Suppressor macrophage treated with lipopolysaccharide for 1 hour (primary cell): ENCODE results near the gene POLR3K.

Experiments
- DNase-seq, 3 donors: peaks; one replicate each; pipeline ENCODE4 v3.0.0-alpha.2; 2020 to 2022

POLR3K gene

DNA sequence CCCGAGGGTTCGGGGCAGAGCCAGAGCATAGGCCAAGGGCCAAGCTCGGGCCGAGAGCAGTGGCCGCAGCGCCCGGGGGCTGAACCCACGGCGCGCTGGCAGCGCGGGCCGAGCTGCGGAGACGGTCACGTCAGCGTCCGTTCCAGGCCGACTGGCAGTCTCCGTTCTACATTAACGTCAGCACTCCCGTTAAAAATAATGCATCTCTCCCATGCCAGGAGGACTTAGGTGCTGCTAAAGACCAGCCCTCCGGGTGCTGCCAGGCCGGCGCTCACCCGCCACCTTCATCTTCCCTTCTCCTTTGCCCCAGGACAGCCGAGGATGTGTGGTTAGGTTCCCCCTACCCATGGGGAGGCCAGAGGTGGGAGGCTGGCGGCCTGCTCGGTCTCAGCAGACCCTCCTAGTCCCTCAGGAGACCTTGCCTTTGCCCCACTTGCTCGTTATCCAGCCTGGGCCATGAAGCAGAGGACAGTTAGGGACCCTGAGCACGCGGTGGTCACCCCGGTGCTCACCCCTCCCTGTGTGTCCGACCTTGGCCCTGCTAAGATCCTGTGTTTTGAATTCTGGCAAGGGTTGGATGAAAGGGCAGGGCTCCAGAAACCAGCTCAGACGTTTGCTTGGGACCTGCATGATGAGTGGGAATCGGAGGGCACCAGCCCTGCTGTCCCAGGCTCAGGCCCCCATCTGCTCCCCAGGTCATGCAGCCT lies 25.2 kb upstream of the POLR3K start:
- peak in 2 of 3 donors; percentile 35 to 64 for DNase-seq

DNA sequence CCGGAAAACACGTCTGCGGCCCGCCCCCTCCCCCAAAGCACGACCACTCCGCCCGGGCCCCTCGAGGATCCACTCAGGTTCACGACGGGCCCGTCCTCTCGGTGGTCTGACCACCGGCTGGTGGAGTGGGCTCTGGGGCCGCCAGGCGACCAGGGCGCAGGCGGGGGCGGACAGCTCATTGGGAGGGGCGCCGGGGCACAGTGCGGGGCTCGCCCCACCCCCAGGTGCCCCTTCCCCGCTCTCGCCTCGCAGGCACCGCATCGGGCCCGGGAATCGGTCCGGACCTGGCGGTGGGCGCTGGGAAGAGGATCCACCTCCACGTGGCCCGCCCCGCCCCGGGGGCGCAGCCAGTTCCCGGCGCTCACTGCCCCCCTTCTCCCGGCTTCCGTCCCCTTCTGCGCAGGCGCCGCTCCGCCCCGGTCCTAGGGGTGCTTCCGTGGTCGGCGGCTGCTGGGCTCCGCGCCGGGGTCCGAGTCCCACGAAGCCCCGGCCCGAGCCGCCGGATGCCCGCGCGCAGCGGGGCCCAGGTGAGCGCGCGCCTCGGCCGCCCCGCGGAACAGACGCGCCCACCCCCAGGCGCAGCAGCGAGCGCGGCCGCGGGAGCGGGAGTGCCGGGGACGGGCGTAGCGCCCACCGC lies 24.5 kb upstream of the POLR3K start, which contains the start of gene MPG:
MPG (plus strand) TSS at position 419 of the 637 bp plus-strand sequence; CDS start at position 504, 85 bp downstream.
- peak; percentile 84 to 94 (median 84) for DNase-seq

DNA sequence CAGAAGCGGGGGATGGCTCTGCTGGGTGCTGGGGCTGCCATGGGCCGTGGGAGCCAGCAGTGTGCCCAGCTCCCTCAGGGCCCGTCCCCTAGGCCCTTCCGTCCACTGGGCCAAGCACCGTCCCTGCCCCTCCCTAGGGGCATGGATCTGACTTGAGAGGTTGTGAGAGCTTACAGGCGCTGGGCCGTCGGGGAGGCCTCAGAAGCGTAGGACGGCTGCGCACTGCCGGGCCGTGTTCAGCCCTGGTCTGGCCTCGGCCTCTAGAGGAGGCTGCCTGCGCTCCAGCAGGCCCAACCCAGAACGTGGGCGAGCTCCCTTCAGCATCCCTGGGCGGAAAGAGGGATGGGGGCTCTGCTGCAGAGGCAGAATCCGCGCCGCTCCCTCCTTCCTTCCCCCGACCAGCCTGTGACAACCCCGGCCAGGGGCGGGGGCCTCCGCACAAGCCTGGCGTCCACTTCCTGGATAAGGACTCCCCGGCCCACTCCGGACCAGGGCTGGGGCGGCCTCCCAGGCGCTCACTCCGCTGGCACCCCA lies 23.9 kb upstream of the POLR3K start:
- peak; percentile 38 to 65 (median 55) for DNase-seq

DNA sequence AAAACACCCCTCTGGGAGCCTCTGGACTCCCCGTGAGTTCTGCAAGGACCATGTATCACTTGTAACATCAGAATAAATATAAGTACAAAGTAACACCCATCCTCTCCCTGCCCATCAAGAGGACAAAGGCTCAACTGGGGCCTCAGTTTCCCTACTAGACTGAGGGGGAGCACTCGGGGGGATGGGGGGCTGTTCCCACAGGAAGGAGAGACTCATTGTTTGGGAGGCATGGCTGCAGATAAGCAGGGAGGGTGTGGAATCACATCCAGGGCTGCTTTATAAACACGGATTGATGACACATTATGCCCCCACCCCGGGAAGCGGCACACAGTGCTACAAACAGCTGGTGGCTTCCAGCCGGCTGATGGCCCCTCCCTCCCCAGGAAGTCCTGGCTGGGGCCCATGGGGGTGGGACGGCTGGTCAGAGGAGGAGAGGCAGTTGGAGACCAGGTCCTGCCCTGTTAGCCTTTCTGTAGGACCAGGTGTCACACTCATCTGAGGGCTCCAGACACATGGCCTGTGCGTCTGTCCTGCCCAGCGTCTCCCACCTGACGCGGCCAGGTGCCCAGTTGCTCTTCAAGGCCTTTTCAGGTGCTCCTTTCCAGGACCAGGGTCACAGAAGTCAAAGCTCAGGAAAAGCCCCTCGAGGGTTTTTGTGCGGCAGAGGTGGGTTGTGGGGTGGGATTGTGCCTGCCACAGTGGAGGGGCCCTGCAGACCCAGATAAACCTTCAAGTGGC lies 23.3 kb upstream of the POLR3K start:
- DNase-seq = peak; percentile 24 to 53 (median 41)

DNA sequence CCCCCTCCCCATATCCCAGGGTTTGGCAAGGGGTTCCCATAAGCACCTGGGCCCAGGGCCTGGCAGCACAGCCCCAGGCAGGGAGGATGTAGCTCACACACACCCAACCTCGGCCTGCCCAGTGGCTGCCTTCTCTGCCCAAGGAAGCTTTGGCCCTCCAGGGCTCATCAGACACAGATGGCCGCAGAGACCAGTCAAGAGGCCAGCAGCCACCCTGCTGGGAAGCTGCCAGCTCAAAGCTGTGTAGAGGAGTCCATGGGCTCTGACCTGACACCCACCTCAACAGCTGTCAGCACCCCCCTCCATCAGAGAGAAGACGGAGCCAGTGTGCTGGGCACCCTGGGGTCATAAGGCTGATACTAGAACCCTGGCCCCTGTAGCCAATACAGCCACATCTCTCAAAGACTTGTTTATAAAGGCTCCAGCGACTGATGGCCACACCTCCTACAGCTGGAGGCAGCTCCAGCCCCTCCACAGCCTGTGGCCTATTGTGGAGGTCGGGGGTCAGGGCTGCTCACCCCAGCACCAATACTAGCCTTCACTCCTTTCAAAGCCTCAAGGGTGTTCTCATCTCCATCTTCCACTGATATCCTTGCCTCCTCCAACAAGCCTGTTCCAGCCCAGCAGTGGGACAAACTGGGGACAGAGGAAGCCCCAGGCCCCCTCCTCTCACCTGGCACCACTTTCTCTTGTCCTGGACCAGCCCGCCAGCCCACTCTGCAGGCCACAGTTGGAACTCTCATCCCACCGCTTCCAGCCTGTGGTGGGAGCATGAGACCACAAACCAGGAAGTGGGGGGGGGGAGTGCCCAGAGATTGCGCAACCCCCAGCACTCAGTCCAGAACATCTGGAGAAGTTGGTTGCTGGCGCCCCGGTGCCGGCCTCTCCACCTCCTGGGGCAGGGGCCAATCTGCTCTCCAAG lies 22.4 kb upstream of the POLR3K start:
- DNase-seq = peak; percentile 72 to 81 (median 73)

DNA sequence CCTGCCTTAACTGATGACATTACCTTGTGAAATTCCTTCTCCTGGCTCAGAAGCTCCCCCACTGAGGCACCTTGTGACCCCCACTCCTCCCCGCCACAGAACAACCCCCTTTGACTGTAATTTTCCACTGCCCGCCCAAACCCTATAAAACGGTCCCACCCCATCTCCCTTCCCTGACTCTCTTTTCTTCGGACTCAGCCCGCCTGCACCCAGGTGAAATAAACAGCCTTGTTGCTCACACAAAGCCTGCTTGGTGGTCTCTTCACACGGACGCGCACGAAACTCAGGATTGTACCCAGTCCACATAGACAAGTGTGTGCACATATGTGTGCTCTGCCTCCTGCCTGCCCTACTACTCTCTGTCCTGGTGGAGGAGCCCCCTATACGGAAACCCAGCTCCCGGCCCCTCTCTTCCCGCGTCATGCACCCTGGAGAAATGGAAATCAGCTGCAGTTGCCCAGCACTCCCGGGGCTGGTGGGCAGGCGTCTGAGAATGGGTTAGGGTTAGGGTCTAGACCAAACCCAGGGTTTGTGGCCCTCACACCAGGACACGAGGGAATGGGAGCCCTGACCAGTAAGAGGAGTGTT lies 21.4 kb upstream of the POLR3K start:
- DNase-seq = no peak

DNA sequence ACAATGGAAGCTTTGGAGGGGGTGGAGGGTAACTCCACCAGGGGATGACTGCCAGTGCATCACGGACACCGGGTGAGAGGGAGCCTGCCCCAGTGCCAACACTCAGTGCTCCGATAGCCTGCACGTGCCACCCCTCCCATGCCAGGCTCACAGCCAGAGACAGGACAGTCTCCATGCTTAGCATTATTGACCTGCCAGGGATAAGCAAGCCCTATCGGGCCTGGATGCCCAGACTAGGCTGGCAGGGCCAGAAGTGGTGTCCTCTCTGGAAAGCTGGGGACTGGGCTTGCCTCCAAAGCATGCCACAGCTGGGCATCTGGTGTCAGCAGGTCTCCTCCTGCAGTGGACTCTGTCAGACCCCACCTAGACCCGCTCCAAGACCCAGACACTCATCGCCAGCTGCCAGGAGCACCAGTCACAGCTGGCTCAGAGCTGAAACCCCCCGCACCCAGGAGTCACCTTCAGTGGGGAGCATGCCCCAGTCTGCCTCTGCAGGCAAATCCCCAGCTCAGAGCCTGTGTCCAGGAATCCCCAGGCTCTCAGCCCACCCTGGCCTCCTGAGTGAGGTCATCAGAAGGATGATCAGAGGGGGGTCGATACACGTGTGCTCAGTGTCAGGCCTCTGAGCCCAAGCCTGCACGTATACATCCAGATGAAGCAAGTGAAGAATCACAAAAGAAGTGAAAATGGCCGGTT lies 20.8 kb upstream of the POLR3K start:
- DNase-seq = no peak

DNA sequence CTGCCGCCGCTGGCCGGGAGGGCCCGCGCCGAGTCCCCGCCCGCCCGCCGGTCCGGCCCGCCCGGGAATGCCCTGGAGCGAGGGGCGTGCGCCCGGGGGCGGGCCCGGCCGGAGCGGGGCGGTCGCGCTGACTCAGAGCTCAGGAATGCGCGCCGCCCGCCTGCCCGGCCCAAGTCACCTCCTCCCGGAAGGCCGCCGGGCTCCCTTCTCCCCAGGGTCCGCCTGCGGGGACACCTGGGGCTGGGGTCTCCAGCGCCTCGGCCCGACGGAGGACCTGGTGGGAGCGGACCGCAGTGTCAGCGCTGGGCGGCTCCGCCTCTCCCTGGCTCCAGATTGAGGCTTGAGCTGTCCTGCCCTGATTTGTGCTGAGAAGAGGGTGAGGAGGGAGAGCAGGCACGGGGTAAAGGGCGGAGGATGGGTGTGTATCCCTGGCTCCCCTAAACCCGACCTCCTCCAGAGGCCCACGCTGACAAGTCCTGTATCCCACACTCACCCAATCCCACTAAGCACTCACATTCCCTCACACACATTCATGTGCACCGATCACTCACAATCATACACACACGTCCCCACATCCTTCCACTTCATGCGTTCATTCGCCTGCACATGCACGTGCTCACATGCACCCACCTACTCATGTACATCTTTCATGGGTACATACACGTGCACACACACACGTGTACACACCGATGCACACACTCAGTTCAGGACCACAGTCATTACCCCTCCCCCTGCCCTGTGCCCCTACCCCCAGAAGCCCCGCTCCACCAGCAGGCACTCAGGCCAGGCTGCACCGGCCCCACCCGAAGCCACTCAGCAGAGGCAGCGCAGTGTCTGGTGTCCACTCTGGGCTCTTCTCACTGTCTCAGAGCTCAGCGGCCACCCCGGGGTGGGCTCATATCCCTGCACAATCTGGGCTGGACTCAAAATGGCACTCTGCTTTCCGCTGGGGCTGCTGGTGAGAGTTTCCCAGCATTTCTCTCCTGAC lies 19.4 kb upstream of the POLR3K start, which contains the start of gene RHBDF1:
RHBDF1 (minus strand) TSS at position 71 of the 988 bp plus-strand sequence. CDS start 7,616 bp downstream, outside the sequence.
- peak; percentile 69 to 92 (median 85) for DNase-seq

DNA sequence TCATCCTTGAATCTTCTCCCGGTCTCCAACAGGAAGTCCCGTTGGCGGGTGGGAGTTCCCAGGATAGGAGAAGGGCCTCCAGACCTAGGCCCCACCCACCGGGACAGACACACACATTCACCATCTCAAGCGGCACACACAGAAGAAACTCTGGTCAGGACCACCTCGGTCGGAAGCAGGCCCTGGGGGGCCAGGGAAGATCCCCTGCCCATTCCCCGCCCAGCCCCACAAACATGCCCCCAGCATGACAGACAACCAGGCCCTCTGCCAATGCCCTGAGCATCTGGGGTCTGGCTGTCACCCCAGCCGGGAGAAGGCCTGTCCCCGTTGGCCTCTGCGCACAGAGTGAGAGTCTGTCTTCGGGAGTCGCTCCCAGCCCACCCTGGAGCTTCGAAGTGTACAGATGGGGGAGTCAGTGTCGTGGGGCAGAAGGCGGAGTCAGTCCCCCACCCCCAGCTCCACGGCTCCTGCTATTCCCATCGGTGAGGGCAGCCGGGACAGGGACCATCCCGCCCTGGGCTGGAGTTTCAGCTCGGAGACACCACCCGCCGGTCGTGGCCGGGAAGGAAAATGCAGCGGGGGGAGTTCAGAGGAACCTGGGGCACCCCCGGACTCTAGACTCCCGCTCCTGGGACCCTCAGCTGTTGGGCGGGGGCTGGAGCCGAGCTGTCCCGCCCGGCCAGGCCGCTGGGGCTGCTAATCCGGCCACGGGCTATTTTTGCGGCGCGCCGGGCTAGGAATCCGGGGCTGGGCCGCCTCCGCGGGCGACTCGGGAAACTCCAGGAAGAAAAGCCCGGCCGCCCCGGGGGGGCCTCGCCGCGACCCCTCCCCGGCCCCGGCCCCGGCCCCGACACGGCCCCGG lies 18.4 kb upstream of the POLR3K start:
- DNase-seq = peak in 2 of 3 donors; percentile 22 to 63

DNA sequence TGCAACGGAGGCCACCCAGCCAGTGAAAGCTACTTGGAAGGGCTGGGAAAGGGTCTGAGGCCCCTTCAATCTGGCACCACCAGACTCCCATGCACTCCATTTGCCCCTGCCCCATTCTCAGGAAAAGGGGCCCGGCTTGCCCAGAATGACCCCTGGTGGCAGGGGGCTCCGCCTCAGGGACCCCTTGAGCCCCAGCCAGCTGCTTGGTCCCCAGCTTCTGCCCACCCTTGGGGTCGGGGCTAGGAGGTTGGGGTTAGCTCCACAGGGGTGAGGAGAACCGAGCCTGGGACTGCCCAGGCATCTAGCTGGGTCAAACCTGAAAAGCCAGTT lies 17.8 kb upstream of the POLR3K start:
- DNase-seq = no peak

DNA sequence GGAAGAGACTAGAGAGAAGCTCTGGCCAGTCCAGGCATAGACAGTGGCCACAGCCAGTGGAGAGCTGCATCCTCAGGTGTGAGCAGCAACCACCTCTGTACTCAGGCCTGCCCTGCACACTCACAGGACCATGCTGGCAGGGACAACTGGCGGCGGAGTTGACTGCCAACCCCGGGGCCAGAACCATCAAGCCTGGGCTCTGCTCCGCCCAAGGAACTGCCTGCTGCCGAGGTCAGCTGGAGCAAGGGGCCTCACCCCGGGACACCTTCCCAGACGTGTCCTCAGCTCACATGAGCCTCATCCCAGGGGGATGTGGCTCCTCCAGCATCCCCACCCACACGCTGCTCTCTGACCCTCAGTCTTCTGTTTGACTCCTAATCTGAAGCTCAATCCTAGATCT lies 15.8 kb upstream of the POLR3K start:
- no peak for DNase-seq

DNA sequence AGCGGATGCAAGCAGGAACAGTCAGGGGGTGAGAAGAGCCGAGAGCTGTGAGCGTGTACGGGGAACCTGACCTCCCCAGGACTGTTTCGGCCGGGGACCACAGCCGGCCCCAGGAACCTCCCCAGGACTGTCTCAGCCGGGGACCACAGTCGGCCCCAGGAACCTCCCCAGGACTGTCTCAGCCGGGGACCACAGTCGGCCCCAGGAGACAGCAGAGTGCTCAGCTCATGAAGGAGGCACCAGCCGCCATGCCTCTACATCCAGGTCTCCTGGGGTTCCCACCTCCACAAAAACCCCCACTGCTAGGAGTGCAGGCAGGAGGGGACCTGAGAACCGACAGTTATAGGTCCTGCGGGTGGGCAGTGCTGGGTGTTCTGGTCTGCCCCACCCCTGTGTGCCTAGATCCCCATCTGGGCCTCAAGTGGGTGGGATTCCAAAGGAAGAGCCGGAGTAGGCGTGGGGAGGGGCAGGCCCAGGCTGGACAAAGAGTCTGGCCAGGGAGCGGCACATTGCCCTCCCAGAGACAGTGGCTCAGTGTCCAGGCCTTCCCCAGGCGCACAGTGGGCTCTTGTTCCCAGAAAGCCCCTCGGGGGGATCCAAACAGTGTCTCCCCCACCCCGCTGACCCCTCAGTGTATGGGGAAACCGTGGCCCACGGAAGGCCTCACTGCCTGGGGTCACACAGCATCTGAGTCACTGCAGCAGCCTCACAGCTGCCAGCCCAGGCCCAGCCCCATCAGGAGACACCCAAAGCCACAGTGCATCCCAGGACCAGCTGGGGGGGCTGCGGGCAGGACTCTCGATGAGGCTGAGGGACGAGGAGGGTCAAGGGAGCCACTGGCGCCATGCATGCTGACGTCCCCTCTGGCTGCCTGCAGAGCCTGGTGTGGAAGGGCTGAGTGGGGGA lies 14.7 kb upstream of the POLR3K start:
- DNase-seq = no peak

DNA sequence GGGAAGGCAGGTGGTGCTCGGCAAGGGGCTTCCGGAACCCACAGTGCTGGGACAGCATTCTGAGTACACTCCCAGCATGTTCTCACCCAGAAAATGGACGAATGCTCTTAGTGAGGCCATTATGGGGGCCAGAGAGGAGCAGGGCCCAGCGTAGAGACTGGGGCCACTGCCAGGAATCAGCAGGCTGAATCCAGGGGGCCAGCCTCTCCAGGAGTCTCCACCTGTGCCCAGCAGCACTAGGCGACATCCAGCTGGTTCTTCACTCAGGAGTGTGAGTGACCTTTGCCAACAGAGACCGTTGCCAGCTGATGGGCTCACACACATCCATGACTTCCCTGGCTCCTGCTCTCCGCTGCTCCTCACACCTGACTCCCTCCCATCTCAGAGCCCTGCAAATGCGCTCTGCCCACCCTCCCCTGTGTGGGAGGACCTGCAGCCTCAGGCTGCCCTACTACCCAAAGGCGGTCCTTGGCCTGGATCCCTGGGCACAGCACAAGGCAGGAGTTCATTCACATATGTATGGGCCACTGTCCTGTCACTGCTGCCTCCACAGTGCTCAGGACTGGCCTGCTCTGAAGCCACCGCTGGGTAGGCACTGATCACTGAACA lies 13.9 kb upstream of the POLR3K start:
- no peak for DNase-seq

DNA sequence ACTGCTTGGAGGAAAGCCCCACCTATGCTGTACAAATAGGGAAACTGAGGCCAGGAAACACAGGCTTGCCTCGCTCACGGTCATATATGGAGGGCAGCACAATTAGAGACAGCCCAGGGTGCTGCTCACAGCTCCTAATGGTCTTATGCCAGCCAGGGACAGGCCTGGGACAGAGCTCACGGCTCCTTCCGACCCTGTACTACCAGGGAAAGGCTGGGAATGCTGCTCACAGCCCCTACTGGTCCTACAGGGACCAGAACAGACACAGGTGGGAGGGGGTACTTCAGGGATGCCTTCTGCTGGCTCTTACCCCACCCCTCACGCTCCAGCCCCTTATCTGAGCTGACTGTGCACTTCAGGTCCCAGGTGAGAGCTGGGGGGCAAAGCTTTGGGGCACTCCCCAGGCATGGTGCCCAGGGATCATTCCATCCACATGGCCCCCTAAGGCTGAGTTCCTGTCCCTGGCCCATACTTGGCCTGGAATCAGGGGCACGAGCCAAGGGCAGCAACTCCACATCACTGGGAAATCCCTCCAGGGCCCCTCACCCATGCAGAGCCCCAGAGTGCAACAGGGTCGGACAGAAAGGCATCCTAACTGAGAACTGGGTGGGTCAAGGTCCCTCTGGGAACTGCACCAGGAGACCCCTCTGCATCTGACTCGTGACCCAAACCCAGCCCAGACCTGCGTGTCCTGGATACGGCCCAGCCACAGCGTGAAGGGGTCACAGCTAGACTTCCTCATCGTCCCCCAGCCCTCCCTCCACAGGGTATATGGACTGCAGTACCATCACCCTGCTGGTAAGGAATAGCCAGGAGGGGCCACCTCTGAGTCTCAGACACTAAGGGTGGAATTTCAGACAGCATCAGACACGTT lies 13.1 kb upstream of the POLR3K start:
- DNase-seq = no peak

DNA sequence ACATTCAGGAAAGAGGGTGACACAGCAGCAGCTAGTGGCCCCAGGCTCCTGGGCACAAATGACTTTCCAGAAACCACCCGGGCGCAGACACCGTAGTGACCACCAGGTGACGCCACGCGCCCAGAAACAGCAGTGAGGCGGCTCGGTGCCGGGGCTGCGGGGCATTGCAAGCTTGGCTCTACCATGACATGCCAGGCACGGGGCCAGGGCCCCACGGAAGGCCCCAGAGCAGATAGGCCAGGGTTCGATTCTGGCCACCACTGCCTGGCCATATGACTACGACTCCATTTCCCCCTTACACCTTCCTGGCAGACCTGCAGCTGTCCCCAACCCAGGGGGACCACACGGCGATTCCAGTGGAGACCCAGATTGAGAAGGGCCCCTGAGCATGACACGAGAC lies 12.3 kb upstream of the POLR3K start:
- peak; percentile 87 to 92 (median 92) for DNase-seq

DNA sequence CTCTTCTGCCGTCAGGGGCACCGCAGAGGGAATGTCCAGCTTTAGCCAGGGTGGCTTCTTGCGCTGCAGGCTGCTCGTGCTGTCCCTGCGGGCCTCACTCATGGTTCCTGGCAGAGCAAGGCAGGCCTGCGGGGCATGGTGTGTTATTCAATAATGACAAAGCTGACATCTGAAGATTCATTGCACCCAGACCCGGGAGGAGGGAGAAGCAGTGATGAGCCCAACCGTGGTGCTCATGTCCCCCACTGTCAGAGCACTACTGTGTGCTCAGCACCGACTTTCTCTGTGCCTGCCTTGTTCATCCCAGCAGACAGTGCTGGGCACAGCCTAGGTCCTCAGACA lies 11.5 kb upstream of the POLR3K start:
- no peak for DNase-seq
